A172 (cell line): ENCODE results near the gene TMEM120B. TPM values are rescaled to one million over a fixed set of nuclear protein-coding genes. Genes with fewer than 3 reads are reported as not detected.
A peak's percentile ranks its signal among the peaks of the same experiment; 100 is the strongest.
"Not testable (repeated sequence)": the region's sequence is repeated elsewhere in the genome, so short reads cannot be mapped to it uniquely, and the experiment has no call there.

Source experiments
- DNase-seq: peaks from one replicate; pipeline ENCODE4 v3.0.0-alpha.2; 2015; ENCODE audit warnings: low spot score
- total RNA-seq: library from RNA; depleted of rRNA; stranded (reverse); fragments of >200 nt; shearing (Covaris generic); gene quantifications from 2 replicates; pipeline ENCODE4 v1.2.3, GENCODE V29; 2014; rRNA removed

The TMEM120B gene
- 4.6 and 5.5 TPM in 2 replicates for total RNA-seq

DNA sequence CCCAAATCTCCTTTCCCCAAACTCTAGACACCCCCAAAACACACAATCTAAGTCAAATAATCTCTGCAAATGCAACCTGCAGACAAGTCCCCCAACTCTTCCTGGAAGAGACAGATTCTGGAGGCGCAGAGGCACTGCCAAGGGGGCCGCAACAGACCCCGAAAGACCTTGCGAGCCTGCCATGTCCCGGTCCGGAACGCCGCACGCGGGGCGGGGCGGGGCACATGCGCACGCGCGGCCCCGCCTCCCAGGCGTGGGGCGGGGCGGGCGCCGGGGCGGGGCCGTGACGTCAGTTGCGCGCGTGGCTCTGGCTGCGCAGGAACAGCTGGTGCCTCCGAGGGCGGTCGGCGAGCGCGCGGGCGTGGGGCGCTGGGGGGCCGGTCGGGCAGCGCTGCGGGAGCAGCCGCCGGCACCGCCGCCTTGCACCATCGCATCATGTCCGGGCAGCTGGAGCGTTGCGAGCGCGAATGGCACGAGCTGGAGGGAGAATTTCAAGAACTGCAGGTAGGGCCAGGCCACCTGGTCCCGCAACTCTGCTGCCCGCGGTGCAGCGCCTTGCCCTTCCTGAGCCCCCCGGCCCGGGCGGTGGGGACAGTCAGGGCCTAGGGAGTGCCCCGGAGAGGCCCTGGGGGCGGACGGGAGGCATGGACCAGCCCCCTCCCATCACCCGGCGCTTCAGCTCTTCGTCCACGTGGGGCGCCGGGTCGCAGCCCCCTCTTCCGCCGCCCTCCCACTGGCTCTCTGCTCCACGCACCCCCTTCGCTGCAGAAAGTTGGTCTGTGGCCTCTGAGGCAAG, at the start of gene TMEM120B:
Gene TMEM120B, plus strand, starts transcription at position 292 of the 796 bp plus-strand sequence. Its CDS starts 144 bp downstream, at position 436.
- peak; percentile 26 for DNase-seq

DNA sequence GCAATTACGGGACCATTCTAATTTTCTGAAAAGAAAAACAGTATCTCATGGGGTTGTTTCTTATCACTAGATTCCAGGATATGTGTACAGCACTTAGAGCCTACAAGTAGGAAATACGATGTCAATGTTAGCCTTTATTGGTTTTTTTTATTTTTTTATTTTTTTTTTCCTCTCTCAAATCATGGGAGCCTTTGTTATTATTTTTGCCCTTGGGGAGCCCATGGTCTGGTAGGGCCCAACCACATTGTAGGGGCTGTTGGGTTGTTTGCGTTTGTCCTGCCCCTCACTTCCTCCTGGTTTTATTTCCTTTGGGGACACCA, 49.0 kb upstream of the TMEM120B start:
- no peak for DNase-seq

DNA sequence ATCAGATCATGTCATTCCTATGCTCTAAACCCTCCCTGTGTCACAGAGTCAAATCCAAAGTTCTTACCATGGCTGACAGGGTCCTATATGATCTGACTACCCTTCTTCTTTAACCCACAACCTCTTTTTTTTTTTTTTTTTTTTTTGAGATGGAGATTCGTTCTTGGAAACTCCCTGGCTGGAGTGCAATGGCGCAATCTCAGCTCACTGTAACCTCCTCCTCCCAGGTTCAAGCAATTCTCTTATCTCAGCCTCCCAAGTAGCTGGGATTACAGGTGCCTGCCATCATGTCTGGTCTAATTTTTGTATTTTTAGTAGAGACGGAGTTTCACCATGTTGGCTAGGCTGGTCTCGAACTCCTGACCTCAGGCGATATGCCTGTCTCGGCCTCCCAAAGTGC, 45.7 kb upstream of the TMEM120B start:
- not testable (repeated sequence) for DNase-seq

DNA sequence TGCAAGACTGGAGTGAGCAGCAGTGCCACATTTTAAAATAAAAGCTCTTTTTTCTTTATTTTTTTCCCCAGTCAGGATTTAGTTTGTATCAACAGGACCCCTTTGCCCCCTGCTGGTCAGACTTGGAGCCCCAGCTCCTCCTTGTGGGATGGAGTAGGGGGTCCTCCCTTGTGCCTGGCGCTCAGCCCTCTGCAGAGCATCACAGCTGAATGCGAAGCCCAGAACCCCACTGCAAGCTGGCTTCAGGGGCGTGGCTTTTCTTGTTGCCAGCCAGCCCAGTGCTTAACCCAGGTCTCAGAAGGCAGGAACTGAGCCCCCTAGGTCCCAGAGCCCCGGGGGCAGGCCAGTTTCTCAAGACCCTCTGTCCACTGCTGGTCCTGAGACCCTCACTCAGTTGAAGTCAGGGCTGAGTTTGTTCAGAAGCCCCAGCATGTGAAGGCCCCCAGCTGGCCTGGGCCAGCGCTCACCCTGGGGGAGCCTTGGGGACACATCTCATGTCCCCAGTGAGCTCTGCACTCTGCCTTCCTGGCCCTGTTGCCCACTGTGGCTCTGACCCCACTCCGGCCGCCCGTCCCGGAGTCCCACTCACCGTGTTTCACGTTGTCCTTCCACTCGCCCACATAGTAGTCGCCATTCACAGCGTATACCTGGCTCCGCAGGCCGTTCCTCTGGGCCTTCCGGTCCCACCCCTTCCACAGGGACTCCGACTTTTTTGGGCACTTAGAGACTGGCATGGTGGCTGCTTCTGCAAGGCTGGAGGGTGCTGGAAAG, 43.6 kb upstream of the TMEM120B start:
- DNase-seq, result no peak

DNA sequence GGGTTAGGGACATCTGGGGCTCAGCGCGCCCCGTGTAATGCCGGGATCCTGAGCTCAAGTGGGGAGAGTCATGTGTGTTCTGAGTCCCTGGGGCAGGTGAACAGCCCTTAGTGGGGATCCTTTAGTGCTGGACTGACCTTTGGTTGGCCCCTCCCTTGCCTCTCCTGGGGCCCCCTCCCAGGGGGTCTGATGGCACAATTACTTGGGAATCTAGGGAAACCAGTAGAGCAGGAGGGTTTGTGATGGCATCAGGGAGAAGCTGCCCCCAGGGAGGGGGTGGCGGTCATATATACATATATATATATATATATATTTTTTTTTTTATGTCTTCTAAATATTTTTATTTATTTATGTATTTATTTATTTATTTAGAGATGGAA, 43.0 kb upstream of the TMEM120B start, which contains the start of gene MORN3:
Gene MORN3, minus strand, starts transcription at position 134 of the 380 bp plus-strand sequence. CDS start 171 bp downstream, outside the sequence.
- DNase-seq, result no peak

DNA sequence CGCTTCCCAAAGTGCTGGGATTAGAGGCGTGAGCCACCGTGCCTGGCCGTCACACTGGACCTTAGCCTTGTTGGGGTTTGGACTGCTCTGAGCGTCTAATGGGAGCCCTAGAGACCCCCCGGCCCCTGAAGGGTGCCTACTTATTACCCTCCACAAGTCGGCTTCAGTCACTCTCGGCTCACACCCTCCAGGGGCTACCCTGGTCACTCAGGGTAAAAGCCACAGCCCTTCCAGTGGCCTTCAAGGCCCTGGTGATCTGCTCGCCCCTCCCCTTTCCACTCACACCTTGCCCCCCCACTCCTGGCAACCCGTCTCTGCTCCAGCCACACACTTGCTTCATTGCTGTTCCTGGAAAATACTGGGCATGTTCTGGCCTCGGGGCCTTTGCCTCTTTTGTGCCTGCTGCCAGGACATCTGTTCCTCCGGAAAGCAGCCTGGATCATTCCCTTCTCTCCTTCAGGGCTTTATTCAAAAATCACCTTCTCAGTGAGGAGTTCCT, 39.5 kb upstream of the TMEM120B start:
- no peak for DNase-seq

DNA sequence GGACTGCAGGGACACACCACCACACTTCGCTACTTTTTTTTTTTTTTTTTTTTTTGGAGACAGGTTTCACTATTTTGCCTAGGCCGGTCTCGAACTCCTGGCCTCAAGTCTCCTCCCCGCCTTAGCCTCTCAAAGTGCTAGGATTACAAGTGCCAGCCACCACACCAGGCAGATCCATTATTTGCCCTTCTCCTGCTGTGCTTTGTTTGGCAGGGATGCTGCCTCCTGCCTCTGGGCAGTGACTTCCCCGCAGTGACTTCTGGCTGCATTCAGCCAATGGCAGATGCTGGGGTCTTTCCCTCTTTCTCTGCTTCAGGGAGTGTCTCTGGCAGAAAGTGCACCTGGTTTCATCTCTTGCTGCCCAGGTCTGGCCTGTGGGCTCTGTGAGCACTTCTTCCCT, 36.4 kb upstream of the TMEM120B start:
- DNase-seq, result no peak

DNA sequence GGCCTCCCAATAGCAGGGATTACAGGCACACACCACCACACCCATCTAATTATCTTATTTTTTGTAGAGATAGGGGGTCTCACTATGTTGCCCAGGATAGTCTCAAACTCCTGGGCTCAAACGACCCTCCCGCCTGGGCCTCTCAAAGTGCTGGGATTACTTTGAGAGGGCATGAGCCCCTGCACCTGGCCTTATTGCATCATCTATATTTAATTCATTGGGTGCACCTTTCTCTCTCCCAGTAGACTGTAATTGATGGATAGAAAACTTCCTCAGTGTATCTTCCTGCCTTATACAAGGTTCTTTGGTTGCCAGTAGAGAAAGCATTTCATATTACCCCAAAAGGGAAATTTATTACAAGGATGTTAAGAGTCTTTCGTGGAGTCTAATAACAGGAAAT, 34.2 kb upstream of the TMEM120B start:
- DNase-seq, result no peak

DNA sequence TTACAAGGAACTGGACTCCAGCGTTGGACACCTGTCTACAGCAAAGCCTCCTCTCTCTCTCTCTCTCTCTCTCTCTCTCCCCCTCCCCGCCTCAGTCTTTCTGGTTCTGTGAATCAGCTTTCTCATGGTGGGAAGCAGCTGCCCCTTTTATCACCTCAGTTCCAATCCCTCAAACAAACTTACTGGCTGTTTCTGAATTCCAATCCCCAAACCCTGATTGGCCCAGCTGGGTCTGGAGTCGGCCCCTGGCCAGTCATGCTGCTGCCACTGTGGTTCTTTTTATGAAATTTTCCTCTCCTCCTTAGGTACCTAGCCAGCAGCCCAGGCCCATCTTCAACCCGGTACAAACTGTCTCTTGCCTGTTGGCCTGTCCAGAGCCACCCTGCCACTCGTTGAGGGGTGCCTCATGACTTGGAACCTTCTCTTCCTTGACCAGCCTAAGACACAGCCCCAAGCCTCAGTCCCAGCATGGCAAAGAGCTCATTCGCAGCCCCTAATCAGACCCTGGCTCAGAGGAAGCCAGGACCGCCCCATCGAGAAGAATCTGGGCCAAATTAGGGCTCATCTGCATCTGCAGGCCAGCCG, 33.7 kb upstream of the TMEM120B start:
- DNase-seq, result no peak

DNA sequence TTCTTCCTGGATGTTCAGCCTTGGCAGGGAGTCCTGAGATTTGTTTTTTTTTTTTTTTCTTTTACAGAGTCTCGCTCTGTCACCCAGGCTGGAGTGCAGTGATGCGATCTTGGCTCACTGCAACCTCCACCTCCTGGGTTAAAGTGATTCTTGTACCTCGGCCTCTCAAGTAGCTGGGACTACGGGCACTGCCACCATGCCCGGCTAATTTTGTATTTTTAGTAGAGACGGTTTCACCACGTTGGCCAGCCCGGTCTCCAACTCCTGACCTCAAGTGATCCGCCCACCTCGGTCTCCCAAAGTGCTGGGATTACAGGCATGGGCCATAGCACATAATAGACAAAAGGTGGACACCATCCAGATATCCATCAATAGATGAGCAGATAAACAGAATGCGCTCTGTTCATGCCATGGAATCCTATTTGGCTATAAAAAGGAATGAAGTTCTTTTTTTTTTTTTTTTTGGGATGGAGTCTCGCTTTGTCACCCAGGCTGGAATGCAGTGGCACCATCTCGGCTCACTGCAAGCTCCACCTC, 32.8 kb upstream of the TMEM120B start:
- not testable (repeated sequence) for DNase-seq

DNA sequence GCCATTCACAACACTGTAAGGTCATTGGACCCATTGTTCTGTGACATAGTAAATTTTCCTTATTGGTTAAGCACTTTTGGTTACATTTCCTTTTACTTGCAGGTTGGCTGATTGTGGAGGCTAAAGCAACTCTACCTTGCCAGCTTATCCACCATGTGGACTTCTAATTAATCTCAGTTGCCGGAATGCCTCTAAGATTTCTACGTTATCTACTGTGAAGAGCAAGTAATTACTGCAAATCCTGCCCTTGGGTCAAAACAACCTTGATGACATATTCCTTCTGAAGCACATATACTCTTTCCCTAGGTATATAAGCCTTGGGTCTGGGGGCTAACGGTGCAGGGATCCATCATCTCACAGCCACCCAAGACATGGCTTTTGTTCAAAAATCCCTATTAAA, 23.6 kb upstream of the TMEM120B start:
- no peak for DNase-seq

DNA sequence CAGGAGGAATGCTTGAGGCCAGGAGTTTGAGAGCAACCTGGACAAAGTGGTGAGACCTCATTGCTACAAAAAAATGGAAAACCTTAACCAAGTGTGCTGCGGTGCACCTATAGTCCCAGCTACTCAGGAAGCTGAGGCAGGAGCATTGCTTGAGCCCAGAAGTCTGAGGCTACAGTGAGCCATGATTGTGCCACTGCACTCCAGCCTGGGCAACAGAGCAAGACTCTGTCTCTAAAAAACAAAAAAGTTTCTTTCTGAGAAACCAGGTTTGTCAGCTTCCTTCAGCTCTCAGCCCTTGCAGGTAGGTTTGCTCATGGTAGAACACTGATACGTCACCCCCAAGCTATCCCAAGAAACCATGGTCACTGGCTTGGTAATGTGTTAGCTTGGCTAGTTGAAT, 23.1 kb upstream of the TMEM120B start:
- DNase-seq, result no peak

DNA sequence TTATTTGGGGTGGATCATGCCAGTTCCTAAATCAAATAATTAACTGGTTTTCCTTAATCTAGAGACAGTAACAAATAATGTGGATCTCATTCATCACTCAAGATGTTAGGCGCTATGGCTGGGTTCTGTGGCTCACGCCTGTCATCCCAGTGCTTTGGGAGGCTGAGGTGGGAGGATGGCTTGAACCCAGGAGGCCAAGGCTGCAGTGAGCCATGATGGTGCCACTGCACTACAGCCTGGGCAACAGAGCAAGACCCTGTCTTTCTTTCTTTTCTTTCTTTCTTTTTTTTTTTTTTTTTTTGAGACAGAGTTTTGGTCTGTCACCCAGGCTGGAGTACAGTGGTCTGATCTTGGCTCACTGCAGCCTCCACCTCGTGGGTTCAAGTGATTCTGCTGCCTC, 19.8 kb upstream of the TMEM120B start:
- not testable (repeated sequence) for DNase-seq

DNA sequence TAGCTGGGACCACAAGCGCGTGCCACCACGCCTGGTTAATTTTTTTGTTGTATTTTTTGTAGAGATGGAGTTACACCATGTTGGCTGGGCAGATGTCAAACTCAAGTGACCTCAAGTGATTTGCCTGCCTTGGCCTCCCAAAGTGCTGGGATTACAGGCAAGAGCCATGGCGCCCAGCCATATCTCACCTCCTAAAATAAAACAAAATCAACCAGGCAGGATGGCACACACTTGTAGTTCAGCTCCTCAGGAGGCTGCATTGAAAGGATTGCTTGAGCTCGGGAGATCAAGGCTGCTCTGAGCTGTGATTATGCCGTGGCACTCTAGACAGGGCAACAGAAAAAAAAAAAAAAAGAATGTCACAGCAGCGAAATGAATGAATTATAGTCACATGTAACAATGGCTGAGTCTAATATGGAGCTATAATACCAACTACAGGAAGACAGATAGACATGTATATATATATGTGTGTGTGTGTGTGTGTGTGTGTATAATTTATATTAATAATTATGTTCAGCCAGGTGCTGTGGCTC, 19.3 kb upstream of the TMEM120B start:
- DNase-seq, result no peak

DNA sequence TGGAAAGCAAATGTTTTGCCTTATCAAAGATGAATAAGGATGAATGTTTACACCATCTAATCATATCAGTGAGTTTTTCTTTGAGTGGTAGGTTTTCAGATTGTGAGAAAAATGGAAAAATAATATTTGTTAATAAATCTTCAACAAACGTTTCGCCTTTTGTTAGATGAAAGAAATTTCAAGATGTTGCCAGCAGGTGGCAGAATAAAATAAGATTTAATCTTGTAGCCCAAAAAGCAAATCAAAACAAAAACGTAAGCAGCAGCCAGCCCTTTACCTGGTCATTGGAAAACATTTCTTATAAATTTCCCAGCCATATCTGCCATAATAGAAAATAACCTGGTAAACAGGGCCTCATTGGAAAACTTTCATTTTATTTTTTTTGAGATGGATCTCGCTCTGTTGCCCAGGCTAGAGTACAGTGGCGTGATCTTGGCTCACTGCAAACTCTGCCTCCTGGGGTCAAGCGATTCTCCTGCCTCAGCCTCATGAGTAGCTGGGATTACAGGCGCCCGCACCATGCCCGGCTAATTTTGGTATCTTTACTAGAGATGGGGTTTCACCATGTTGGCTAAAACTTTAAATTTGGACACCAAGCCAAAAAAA, 15.4 kb upstream of the TMEM120B start:
- peak; percentile 52 for DNase-seq

DNA sequence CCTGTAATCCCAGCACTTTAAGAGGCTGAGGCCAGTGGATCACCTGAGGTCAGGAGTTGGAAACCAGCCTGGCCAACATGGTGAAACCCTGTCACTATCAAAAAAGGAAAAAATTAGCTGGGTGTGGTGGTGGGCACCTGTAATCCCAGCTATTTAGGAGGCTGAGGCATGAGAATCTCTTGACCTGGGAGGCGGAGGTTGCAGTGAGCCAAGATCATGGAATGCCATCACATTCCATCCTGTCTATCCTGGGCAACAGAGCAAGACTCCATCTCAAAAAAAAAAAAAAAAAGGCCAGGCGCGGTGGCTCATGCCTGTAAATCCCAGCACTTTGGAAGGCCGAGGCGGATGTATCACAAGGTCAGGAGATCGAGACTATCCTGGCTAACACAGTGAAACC, 14.7 kb upstream of the TMEM120B start:
- peak; percentile 13 for DNase-seq

DNA sequence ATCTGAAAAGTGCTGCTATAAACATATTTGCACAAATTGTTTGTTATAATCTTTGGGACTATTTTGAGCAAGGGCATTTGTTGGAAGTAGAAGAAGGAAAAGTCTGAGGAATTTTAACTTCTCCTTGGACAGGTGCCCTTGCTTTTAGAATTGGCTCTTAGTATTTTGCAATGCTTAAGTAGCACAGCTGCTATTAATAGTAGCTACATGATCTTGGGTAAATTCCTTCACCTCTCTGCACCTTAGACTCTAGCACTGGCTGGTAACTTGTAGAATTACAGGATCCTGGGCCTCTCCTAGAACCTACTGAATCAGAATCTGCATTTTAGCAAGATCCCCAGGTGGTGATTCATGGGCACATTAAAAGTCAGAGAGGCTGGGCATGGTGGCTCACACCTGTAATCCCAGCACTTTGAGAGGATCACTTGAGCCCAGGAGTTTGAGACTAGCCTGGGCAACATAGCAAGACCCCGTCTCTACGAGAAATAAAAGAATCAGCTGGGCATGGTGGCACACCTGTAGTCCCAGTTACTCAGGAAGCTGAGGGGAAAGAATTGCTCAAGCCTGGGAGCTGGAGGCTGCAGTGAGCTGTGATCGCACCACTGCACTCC, 10.8 kb upstream of the TMEM120B start:
- DNase-seq, result no peak

DNA sequence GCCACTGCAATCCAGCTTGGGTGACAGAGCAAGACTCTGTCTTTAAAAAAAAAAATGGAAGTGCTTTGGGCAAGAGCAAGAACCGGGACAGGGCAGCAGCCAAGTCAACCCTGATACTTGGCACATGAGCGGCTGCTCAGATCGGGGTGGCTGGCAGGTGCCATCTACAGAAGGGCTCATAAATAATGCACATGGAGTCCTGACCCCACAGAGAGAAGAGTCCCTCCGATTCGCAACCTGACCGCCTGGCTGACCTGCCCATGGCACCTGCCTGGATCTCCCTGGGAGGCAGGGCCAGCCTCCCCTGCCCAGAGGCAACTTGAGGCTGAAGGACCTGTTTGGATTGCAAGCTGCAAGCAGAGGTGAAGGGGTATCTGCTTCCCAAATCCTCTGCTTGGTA, 9.6 kb upstream of the TMEM120B start:
- no peak for DNase-seq

DNA sequence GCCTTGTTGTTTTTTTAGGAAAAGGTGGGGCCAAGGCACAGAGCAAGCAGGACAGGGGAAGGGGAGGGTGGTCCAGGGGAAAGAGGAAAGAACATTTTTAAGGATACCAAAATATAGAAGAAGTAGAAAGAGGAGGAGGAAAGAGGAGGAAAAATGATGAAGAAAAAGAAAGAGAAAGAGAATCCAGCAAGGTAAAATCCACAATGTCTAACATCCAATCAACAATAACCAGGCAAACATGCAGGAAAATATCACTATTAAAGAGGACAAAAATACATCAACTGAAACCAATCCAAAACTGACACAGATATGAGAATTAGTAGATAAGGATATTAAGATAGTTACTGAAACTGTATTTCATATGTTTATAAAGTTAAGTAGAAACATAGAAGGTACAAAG, 7.0 kb upstream of the TMEM120B start:
- no peak for DNase-seq

DNA sequence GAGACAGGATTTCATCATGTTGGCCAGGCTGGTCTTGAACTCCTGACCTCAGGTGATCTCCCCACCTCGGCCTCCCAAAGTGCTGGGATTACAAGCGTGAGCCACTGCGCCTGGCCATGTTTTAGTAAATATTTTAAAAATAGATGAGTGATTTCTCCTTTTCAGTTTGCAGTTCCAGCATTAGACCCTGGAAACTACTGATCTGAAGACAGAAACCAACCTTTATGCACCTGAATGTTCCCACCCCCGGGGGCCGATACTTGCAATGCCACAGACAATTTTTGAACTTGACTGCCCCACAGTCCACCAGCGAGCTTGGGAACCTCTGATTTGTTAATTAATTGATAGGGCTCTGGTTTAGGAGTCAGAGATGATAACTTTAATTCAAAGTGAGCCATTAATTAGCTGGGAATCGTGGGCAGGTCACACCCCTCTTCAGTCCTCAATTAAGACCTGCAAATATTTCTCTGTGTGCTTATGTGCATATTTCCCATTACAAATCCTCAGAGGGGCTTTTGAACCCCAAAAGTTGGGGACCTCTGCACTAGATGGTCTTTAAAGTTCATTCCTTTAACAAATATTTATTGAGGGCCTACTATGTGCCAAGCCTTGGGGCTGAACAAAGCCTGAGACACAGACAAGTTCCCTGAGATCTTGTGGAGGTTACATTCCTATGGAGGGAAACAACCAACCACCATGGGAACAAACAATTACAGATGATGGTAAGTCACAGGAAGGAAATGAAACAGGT, 4.1 kb upstream of the TMEM120B start:
- DNase-seq, result no peak
